WTC11 (cell line): ENCODE results near the gene PEAK1. TPM values are rescaled to one million over a fixed set of nuclear protein-coding genes. Genes with fewer than 3 reads are reported as not detected.

ENCODE experiments used
- ATAC-seq: fragments of 200-7000 bp; cut with Tn5 transposase; 2 replicates; pipeline ENCODE4 v1.10.0; 2021; ENCODE audit warnings: mild to moderate bottlenecking, moderate library complexity
- CTCF ChIA-PET: fragments of 300-600 bp; sonication (Branson Sonifier 250); formaldehyde crosslinking; loops from one replicate; lab custom pipeline; 2021; ENCODE audit warnings: antibody characterized with exemption; lab: Charles Lee
- POLR2A ChIA-PET: fragments of 350-600 bp; sonication (Branson Sonifier 250); formaldehyde crosslinking; loops from one replicate; lab custom pipeline; 2021; ENCODE audit warnings: antibody characterized with exemption; lab: Charles Lee
- DNase-seq: peaks from one replicate; pipeline ENCODE4 v3.0.0; 2021; ENCODE audit warnings: low spot score
- H3K27ac Mint-ChIP-seq: 2 replicates; pipeline ENCODE4 v1.8.0; 2021; ENCODE audit warnings: mixed read lengths
- H3K27me3 Mint-ChIP-seq: 2 replicates; pipeline ENCODE4 v1.8.0; 2021; ENCODE audit warnings: low read depth, mild to moderate bottlenecking, moderate library complexity, mixed read lengths
- H3K36me3 Mint-ChIP-seq: 2 replicates; pipeline ENCODE4 v1.8.0; 2021; ENCODE audit warnings: mixed read lengths
- H3K4me1 Mint-ChIP-seq: 2 replicates; pipeline ENCODE4 v1.8.0; 2022; ENCODE audit warnings: mixed read lengths
- H3K4me3 Mint-ChIP-seq: 2 replicates; pipeline ENCODE4 v1.8.0; 2021; ENCODE audit warnings: mild to moderate bottlenecking, moderate library complexity, mixed read lengths
- H3K9me3 Mint-ChIP-seq: 2 replicates; pipeline ENCODE4 v1.8.0; 2021; ENCODE audit warnings: mixed read lengths
- AR ChIP-seq: fragments of 250-450 bp; sonication (Bioruptor Pico); IDR thresholded peaks from 2 replicates; pipeline ENCODE4 v1.9.0; 2021; ENCODE audit warnings: mild to moderate bottlenecking
- CBFB ChIP-seq: sonication (generic); formaldehyde crosslinking; IDR thresholded peaks from 2 replicates; pipeline ENCODE4 v1.8.1; 2022; ENCODE audit warnings: mild to moderate bottlenecking, low read depth, missing genetic modification reagents
- CTCF ChIP-seq: fragments of 200-600 bp; IDR thresholded peaks from 2 replicates; pipeline ENCODE4 v1.8.0; 2022; ENCODE audit warnings: antibody characterized with exemption
- EMX1 ChIP-seq: fragments of 250-450 bp; sonication (Bioruptor Pico); IDR thresholded peaks from 2 replicates; pipeline ENCODE4 v1.8.0; 2021; ENCODE audit warnings: mild to moderate bottlenecking
- ERG ChIP-seq: fragments of 250-450 bp; sonication (Bioruptor Pico); IDR thresholded peaks from 2 replicates; pipeline ENCODE4 v1.8.0; 2021; ENCODE audit warnings: mild to moderate bottlenecking
- FOXP1 ChIP-seq: sonication (generic); formaldehyde crosslinking; IDR thresholded peaks from 2 replicates; pipeline ENCODE4 v1.8.0; 2022; ENCODE audit warnings: missing genetic modification reagents, mild to moderate bottlenecking, moderate library complexity, borderline replicate concordance
- GABPB1 ChIP-seq: sonication (generic); formaldehyde crosslinking; IDR thresholded peaks from 2 replicates; pipeline ENCODE4 v1.8.1; 2023; ENCODE audit warnings: mild to moderate bottlenecking, missing genetic modification reagents
- IRF1 ChIP-seq: sonication (generic); formaldehyde crosslinking; IDR thresholded peaks from 2 replicates; pipeline ENCODE4 v1.8.0; 2023; ENCODE audit warnings: missing genetic modification reagents
- JAZF1 ChIP-seq: fragments of 250-450 bp; sonication (Bioruptor Pico); IDR thresholded peaks from 2 replicates; pipeline ENCODE4 v1.9.0; 2021; ENCODE audit warnings: moderate library complexity, mild to moderate bottlenecking, inconsistent platforms
- MYBL2 ChIP-seq: sonication (generic); formaldehyde crosslinking; IDR thresholded peaks from 2 replicates; pipeline ENCODE4 v1.8.1; 2023; ENCODE audit warnings: mild to moderate bottlenecking, moderate library complexity, missing genetic modification reagents
- PREB ChIP-seq: sonication (generic); formaldehyde crosslinking; IDR thresholded peaks from 2 replicates; pipeline ENCODE4 v1.8.1; 2022; ENCODE audit warnings: mild to moderate bottlenecking, missing genetic modification reagents, moderate library complexity, borderline replicate concordance
- PRRX2 ChIP-seq: fragments of 250-450 bp; sonication (Bioruptor Pico); IDR thresholded peaks from 2 replicates; pipeline ENCODE4 v1.8.0; 2021; ENCODE audit warnings: mild to moderate bottlenecking
- RORB ChIP-seq: fragments of 250-450 bp; sonication (Bioruptor Pico); IDR thresholded peaks from 2 replicates; pipeline ENCODE4 v1.9.0; 2021; ENCODE audit warnings: mild to moderate bottlenecking
- SMAD4 ChIP-seq: sonication (generic); formaldehyde crosslinking; IDR thresholded peaks from 2 replicates; pipeline ENCODE4 v1.8.0; 2022; ENCODE audit warnings: mild to moderate bottlenecking, missing genetic modification reagents
- SP1 ChIP-seq: sonication (generic); formaldehyde crosslinking; conservative IDR thresholded peaks from 2 replicates; pipeline ENCODE4 v1.8.1; 2022; ENCODE audit warnings: missing genetic modification reagents
- TEAD1 ChIP-seq: sonication (generic); formaldehyde crosslinking; IDR thresholded peaks from 2 replicates; pipeline ENCODE4 v1.8.0; 2022; ENCODE audit warnings: mild to moderate bottlenecking, missing genetic modification reagents
- TEAD4 ChIP-seq: sonication (generic); formaldehyde crosslinking; IDR thresholded peaks from 2 replicates; pipeline ENCODE4 v1.8.0; 2022; ENCODE audit warnings: mild to moderate bottlenecking, missing genetic modification reagents
- ZNF121 ChIP-seq: sonication (generic); formaldehyde crosslinking; IDR thresholded peaks from 2 replicates; pipeline ENCODE4 v1.8.0; 2023; ENCODE audit warnings: missing genetic modification reagents
- ZNF232 ChIP-seq: sonication (generic); formaldehyde crosslinking; IDR thresholded peaks from 2 replicates; pipeline ENCODE4 v1.8.0; 2022; ENCODE audit warnings: mild to moderate bottlenecking, missing genetic modification reagents
- ZNF425 ChIP-seq: fragments of 250-450 bp; sonication (Bioruptor Pico); conservative IDR thresholded peaks from 2 replicates; pipeline ENCODE4 v1.9.0; 2021; ENCODE audit warnings: mild to moderate bottlenecking
- ZNF671 ChIP-seq: fragments of 250-450 bp; sonication (Bioruptor Pico); IDR thresholded peaks from 2 replicates; pipeline ENCODE4 v1.8.0; 2021; ENCODE audit warnings: mild to moderate bottlenecking
- total RNA-seq: library from RNA; stranded (reverse); gene quantifications from 3 replicates; pipeline ENCODE4 v1.2.3, GENCODE V29; 2021

PEAK1 gene
- total RNA-seq, 1 experiment from 2014 or later: 49.0 TPM

- no peak for TF ChIP-seq ERG (CRISPR knock-in tag)
- no peak for TF ChIP-seq RORB
- TF ChIP-seq EMX1 (CRISPR knock-in tag): no peak
- no peak for TF ChIP-seq GABPB1 (CRISPR knock-in tag)
- TF ChIP-seq ZNF121 (CRISPR knock-in tag): no peak
- TF ChIP-seq JAZF1 (CRISPR knock-in tag): no peak
Observed at GRCh38 chr15:77326366-77326765, 93.5 kb downstream of the PEAK1 start (continued).

- POLR2A ChIA-PET: no interaction called here
- DNase-seq: no peak
- Mint-ChIP-seq H3K36me3 (no peaks in the 10 kb centered on the region), H3K9me3 (no peaks in the 10 kb centered on the region), H3K4me1 (peaks cover 27% of the 10 kb centered on the region), H3K4me3 (no peak overlapping the region), H3K27ac (peak overlapping the region; percentile 65), H3K27me3 (no peaks in the 10 kb centered on the region)
- CTCF ChIA-PET: no interaction called here
- ATAC-seq: no peak
- TF ChIP-seq ZNF232 (CRISPR knock-in tag) (no peak), CBFB (no peak), MYBL2 (CRISPR knock-in tag) (no peak), ERG (CRISPR knock-in tag) (no peak), AR (CRISPR knock-in tag) (no peak), ZNF671 (no peak), PRRX2 (CRISPR knock-in tag) (no peak), GABPB1 (CRISPR knock-in tag) (no peak), SP1 (CRISPR knock-in tag) (no peak), EMX1 (CRISPR knock-in tag) (no peak), PREB (no peak), TEAD1 (no peak), SMAD4 (CRISPR knock-in tag) (no peak), IRF1 (CRISPR knock-in tag) (no peak), ZNF121 (CRISPR knock-in tag) (no peak)
Observed at GRCh38 chr15:77312523-77312922, 107.4 kb downstream of the PEAK1 start.

- peaks cover 34% of the 10 kb centered on the region for H3K4me1 Mint-ChIP-seq
- no peaks in the 10 kb centered on the region for H3K9me3 Mint-ChIP-seq
- DNase-seq: no peak
- H3K27ac Mint-ChIP-seq: peak overlapping the region; percentile 32; the same call in 1 of the 2 replicates
- no peak for ATAC-seq
- no peaks in the 10 kb centered on the region for H3K36me3 Mint-ChIP-seq
- no peak overlapping the region for H3K4me3 Mint-ChIP-seq
- ChIA-PET POLR2A (interaction anchor here (0.6 kb wide), 1 partner anchor 16 kb away, joined by 3 read pairs; no protein-coding TSS in a partner anchor), CTCF (interaction anchor here (0.7 to 1.3 kb wide), 2 partner anchors 43 to 185 kb away, joined by 3 to 7 read pairs; no protein-coding TSS in a partner anchor)
- no peaks in the 10 kb centered on the region for H3K27me3 Mint-ChIP-seq
- TF ChIP-seq ERG (CRISPR knock-in tag) (no peak), ZNF425 (CRISPR knock-in tag) (no peak), CTCF (no peak), FOXP1 (no peak), EMX1 (CRISPR knock-in tag) (no peak), TEAD4 (CRISPR knock-in tag) (no peak)
Observed at GRCh38 chr15:77311618-77312398, 108.1 kb downstream of the PEAK1 start.
